ENCODE results near the gene RHOG.
A peak's percentile ranks its signal among the peaks of the same experiment; 100 is the strongest.

The RHOG gene

DNA sequence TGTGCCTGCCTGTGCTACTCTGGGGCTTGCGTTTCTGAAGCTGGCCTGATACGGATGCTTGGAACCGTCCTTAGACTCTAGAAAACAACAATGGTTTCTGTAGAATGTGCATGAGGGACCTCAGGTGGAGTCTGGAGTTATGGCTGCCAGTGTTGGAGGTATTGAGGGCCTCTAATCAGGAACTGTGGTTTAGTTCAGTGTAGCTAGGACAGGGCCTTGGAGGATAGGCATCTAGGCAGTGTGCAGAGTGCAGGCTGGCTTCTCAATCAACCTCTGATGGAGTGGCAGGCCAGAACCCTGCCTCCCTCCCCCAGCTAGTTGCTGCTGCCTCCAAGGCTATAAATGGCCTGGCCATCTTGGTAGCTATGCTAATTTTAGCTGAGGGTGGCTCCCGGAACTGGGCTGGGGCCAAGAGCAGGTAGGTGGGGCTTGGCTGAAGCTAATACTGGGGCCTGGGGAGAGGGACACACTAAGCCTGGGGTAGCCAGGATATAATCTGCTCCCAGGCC is 18.7 kb upstream of the RHOG start:
- no peak for DNase-seq (ENCODE audit: low read depth, low spot score)

DNA sequence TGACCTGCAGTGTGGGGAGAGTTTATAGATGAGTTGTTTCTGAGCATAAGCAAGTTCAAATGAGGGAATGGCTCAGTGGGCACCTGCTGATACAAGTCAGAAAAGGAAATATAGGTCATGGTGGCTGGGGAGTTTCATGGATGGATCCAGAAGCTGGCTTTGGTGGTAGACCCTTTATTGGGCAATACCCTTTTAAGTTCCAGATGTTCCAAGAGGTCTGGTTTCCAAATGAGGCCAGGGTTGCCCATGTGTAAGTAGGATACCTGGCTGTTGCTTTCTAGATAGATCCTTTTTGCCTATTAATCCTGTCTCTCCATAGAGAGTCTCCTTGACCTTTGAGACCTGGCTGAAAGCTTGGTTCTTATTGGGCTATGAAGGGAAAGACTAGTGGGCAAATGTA is 16.9 kb upstream of the RHOG start:
- DNase-seq (ENCODE audit: low read depth, low spot score), result no peak

DNA sequence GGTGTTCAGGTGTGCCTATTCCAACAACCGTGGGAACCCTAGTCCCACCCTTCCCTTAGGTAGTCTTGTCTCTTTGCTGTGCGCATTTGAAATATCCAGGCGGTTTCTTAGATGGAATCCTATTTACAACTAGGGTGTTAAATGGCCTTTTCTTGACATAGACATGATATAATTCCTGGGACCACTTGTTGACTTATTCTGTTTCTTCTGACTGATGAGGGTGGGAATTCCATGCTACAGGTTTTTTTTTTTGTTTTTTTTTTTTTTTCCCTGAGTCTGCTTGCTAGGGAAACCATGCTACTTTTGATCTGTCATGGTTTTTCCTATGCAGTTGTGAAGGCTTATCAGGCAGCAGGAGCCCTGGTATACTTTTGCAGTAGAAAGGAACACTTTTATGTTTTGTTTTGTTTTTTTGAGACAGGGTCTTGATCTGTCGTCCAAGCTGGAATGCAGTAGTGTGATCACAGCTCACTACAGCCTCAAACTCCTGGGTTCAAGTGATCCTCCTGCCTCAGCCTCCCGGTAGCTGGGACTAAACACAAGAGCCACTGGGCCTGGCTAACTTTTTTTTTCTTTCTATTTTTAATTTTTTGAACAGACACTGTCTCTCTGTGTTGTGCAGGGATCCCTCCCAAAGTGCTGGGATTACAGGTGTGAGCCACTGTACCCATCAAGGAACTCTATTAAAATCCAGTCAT is 16.2 kb upstream of the RHOG start:
- no peak for DNase-seq (ENCODE audit: low read depth, low spot score)

DNA sequence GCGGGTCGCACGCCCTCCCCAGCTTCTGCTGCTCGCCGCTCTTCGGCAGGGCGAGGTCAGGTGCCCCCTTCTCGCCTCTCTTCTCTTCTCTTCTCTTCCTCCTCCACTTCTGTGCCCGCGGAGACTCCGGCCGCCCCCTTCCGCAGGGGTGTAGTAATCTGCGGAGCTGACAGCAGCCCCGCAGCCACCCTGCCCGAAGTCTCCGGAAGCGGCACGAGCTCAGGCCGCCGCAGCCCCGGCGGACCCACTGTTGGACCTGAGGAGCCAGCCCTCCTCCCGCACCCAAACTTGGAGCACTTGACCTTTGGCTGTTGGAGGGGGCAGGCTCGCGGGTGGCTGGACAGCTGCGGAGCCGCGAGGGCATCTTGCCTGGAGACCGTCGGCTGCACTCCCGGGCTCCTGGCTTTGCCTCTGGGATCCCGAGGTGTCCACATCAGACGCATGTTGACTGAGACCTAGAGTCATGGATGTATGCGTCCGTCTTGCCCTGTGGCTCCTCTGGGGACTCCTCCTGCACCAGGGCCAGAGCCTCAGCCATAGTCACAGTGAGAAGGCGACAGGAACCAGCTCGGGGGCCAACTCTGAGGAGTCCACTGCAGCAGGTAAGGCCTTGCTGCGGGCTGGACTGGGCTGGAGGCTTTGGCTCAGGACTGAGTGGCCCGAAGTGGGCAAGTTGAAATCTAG is 15.2 kb upstream of the RHOG start:
- peak; percentile 56 for DNase-seq (ENCODE audit: low read depth, low spot score)

DNA sequence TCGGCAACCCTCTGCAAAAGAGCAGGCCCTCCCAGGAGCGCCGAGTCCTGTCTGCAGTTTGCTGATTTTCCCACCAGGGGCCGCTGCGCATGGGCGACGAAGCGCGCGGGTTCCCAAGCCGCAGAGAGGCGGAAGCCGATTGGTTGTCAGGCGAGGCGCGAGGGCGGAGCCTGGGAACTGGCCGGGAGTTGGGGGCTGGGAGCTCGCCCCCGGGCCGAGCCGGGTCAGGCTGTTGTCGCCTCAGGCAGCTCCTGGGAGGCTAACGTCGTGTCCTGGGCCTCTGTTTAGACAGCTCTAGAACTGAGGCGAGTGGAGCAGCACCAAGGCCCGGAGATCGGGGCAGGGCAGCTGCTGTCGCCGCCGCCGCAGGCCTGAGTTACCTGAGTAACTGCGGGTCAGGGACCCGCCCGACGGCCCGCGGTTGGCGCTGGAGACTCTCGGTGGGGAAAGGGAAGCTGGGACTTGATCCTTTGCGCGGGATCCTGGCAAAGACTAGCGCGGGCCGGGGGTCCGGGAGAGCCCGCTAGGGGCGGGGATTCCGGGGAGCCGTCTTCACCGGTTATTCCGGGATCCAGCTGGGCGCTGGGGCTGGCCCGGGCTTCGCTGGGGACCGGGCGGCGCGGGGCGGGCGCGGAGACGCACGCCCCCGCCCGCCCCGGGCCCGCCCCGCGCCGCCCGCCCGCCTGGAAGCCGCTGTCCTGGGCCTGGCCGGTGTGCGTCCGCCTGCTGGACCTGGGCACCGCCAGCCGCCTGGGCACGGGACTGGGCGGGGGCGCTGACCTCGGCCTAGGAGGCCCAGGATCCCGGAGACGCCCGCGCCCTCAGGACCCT is 14.4 kb upstream of the RHOG start, which contains the start of gene STIM1:
Gene STIM1 (plus strand): TSS at position 688 of the 831 bp plus-strand sequence. CDS start 607 bp downstream, outside the sequence.
- DNase-seq (ENCODE audit: low read depth, low spot score), result peak; percentile 98

DNA sequence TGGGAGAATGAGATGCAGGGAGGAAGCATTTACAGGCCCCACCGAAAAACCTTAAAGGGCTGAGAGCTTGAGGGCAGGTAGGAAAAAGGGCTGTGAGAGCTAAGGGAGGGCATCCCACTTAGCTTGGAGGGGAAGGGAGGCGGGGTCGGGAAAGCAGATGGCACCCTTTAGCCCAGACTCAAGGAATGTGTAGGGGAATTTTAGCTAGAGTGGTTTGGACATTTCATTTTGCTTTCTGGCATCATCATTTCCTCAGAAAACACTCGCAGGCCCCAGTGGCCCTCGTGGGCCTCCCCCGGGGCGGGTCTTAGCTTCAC is 13.9 kb upstream of the RHOG start:
- DNase-seq (ENCODE audit: low read depth, low spot score), result no peak

DNA sequence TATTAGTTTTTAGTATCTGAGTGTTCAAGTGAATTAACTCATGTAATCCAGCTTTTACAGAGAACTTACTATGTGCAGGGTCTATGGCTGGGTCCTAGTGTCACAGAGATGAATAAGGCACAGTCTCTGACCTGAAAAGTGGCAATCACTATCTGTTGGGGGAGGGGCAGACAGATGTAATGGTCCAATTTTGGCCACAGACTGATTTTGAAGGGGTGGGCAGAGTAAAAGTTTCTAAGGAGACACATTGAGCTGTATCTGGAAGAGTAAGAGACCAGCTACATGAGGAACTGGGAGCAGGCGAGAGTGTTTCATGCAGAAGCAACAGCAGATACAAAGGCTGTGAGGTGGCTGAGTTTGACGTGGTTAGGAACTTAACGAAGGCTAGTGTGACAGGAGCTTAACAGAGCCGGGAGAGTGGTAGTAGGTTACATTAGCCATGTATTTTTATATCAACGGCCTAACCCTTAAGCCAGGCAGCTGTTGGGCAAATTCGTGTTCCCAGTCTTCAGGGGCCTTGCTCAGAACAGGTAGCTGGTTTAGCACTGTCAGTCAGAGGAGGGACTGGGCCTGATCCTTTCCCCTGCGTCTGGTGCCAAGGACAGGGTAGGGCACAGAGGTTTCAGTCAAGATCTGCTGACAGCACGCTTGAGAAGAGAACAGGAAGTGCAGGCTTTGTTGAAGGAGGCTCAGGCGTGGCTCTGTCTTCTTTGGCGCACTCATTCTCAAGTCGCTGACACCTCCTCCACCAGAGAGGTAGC is 13.3 kb upstream of the RHOG start:
- no peak for DNase-seq (ENCODE audit: low read depth, low spot score)

DNA sequence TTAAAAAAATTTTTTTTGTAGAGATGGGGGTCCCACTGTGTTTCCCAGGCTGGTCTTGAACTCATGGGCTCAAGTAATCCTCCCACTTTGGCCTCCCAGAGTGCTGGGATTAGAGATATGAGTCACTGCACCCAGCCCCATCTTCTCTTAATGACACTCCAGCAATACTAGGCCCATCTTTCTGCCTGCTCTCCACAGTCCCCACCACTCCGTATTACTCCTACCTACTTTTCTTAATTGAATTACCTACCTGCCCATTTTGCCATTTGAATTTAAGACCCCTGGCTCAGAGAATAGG is 12.7 kb upstream of the RHOG start:
- no peak for DNase-seq (ENCODE audit: low read depth, low spot score)

DNA sequence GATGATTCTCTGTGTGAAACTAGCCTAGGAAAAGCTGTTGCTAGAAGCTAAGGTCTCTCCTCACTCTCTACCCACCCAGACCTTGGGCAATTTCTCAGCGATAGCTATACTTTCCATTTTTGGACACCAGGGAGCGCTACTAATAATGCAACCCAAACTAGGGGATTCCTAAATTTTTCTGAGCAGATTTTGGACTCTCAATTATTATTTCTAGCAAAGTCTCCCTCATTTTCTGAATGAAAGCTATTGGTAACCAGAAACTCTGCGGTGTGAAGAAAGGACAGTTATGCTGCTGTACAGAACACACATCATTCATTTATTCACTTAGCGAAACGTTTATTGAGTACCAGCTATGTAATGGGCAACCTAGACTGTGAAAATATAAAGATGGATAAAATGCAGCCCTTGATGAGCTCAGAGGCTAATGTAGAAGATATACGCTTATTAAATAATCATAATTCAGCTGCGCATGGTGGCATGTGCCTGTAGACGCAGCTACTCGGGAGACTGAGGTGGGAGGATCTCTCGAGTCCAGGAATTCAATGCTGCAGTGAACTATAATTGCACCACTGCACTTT is 8.6 kb upstream of the RHOG start:
- DNase-seq (ENCODE audit: low read depth, low spot score), result peak; percentile 68

DNA sequence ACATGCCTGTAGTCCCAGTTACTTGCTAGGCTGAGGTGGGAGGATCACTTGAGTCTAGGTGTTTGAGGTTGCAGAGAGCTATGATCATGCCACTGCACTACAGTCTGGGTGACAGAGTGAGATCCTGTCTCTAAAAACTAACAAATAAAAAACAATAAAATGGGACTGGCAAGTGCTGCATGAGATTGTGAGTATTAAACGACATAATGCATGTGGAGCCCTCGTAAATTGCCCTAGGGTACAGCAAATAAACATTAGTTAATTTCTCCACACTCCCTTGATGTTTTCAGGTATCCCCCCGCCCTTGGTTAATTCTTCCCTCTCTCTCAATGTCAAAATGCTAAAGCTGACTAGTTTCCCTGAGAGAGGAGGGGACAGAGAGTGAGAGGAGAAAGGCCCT is 4.9 kb upstream of the RHOG start:
- DNase-seq (ENCODE audit: low read depth, low spot score), result no peak

DNA sequence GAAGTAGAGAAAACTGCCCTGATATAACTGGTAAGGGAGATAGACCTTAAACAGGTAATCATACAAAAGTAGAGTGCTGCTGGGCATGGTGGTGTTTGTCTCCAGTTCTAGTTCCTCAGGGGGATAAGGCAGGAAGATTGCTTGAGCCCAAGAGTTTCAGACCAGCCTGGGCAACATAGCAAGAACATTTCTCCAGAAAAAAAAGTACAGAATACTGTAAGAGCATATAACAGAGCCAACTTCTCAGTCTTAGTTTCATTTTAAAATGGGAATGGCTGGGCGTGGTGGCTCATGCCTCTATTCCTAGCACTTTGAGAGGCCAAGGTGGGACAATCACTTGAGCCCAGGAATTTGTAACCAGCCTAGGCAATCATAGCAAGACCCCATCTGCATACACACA is 4.5 kb upstream of the RHOG start:
- no peak for DNase-seq (ENCODE audit: low read depth, low spot score)

DNA sequence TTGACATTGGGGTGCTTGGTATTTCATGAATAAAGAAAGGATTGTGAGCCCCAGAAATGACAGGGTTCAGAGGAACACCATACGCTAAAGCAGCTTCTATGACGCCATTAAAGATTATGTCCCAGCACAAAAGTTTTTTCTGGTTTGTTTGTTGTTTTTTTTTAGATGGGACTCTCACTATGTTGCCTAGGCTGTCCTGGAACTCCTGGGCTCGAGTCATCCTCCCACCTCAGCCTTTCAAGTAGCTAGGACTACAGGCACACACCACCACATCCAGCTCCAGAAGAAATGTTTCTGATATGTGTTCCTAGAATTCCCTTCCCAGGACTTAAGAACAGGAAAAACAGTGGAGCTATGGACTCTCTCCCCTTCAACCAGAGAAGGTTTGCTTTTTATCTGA is 2.6 kb upstream of the RHOG start:
- no peak for DNase-seq (ENCODE audit: low read depth, low spot score)

DNA sequence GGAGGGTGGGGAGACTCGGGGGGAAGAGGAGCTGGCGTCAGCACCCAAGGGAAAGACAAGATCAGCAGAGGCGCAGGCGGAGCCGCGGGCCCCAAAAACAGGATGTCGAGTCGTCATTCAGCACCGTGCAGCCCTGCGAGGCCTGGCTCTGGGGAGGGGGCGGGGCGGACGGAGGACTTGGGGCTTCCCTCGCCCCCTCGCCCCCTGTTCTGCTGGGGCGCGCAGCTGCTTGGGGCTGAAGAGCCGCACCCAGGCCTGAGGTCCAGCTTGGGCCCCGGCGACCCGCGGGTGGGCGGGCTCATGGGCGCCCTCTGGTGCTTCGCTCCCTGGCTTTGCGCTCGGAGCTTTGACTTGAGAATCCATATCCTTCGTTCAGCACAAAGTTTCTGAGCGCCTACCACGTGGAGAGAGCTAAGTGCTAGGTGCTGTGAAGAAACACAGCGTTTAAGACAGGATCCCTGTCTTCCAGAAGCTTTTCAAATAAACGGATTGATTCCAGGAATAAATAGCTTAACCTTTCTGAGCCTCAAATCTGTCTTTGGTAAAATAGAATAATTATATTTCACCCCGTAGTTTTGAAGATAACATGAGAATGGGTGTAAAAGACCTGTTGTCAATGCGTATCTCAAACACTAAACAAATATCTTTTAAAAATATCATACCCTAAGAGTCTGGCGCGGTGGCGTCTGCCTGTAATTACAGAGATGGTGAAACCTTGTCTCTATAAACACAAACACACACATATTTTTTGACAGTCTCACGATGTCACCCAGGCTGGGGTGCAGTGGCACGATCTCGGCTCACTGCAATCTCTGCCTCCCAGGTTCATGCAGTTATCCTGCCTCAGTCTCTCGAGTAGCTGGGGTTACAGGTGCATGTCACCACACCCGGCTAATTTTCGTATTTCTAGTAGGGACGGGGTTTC is 929 bp upstream of the RHOG start:
- peak; percentile 93 for DNase-seq (ENCODE audit: low read depth, low spot score)

DNA sequence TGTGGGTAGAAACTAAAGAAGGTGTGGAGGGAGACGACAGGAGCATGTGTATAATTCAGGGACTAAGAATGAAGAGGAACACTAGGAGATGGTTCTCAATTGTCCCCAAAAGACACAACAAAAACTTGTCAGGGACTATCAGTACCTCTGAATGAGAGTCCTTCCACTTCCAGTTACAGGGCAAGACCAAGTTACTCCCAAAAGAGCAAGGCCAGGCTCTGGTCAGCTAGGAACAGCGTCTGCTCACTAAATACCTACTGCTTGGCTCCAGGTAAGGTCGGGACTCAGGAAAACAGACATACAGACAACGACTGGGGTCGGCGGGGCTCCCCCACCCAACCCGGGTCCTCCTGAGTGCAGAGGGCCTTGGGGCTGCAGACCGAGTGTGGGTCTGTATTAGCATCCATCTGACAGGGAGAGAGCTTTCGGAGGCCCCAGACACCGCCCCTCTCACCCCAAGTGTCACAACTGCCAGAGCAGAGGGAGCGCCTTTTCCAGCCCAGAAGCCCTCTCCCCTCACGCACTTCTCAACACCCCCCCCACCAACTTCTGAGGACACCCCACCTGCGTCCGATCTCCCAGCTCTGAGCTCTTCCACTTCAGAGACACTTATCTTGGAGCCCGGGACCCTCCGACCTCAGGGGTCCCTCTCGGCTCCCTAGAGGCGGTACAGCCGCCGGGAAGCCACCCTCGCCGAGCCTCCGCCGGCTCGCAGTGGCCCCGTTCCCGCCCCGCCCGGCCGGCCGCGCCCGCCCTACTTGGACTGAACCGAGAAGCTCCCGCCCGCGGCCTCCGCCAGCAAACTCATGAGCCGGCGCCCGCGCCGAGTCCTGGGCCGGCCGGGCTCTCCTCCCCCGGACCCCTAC is 522 bp downstream of the RHOG start:
- no peak for DNase-seq (ENCODE audit: low read depth, low spot score)

DNA sequence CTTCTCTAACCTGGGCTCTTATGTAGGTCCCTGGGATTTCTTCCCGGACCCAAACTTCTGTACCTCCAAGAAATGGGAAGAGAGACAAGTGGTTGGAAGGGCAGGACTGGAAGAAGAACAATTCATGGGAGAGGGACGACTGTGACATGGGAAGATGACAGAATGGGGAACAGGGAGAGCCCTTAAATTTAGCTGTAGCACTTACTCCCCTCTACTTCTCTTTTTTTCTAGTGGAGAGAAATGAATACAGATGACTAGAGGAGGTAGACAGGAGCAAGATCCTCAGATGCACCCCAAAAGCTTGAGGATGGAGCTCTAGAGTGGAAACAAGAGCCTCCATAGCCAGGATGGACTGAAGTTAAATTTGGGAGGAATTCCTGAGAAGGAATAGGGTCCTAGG is 2.3 kb downstream of the RHOG start:
- no peak for DNase-seq (ENCODE audit: low read depth, low spot score)

DNA sequence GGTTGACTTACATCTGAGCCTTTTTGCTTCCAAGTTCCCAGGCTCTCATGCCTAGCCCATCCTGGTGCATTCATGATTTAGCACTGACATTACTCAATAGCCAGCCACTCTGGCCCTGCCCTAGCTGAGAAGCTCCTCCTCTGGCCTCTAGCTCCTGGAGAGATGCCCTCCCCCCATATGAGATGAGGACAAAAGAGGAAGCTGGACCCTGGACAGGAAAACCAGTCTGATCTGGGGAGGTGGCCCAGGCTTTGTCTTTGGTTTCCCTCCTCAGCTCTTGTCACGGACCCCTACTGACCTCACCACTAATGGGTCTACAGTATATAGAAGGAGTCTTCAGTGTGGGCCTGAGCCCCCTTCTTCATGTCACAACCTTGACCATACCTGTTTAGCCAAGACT is 3.0 kb downstream of the RHOG start:
- DNase-seq (ENCODE audit: low read depth, low spot score), result no peak

DNA sequence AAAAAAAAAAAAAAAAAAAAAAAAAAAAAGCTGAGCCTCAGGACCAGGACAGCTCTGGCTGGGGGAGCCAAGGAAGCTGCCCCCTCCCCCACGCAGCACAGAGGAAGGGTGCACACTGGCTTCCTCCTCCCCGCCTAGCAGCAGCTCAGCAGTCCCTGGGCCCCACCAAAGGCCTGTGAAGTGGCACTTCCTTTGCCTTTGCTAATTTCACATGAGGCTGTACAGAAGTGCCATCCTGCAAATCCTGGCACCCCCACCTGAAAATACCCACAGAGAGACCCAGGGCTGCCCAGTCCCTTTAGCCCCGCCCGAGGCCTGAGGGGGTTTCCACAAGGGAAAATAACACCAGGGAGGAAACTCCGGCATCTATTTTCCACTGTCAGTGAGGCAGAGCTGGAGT is 3.9 kb downstream of the RHOG start:
- no peak for DNase-seq (ENCODE audit: low read depth, low spot score)

DNA sequence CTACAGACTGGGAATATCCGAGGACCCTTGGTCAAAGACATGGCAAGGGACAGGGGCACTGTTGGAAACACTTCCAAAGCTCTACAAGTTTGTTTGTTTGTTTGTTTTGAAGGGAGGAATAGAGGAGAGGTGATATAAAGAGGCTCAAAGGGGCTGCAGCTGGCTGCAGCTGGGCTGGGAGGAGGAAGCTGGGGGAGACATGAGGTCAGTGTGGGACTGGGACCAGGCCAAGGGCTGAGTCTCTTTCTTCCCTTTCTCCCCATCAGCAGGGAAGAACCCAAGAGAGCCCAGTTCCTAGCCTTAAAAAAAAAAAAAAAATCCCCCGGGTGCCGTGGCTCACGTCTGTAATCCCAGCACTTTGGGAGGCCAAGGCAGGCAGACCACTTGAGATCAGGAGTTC is 5.0 kb downstream of the RHOG start:
- no peak for DNase-seq (ENCODE audit: low read depth, low spot score)

DNA sequence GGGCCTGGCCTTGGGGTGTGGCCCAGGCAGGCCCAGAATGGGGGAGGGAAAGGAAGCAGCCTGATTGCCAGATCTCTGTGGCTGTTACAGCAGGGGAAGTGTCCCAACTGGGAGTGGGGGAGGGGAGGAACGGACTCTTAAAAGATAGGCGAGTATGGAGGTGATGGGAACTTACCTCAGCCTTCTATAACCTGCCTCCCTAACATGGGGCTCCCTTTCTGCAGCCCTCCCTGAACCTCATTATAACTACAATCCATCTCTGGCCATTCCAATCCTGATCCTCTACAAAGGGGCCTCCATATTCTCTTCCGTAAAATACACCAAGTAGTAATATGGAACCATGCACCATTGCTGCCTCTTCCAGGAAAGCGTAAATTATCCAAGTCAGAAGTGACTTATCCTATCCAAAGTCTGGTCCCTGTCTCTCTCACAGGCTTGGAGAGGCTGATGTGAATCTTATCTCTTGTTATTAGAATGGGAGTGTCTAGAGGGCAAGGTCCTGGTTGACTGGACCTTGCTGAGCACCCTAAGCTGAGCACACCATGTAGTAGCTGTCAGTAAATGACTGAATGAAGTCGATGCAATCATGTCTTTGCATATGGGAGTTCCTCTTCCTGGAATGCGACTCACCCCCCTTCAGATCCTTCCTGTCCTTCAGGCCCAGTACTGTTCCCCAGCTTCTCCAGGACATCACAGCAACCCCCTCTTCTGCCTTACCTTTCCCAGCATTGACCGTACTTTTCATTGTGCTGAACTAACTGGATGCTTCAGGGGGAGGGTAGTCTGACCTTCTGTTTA is 5.9 kb downstream of the RHOG start:
- DNase-seq (ENCODE audit: low read depth, low spot score), result no peak

Data from astrocyte of the hippocampus (primary cell).